ENCODE measurements around the gene PRKAB2. TPM values are rescaled to one million over a fixed set of nuclear protein-coding genes. Genes with fewer than 3 reads are reported as not detected.

Gene PRKAB2
- total RNA-seq, 1 experiment from 2014 or later = 17.8 TPM

- no peak overlapping the region for H2AK5ac ChIP-seq (ENCODE audit: insufficient read length, low read length)
- H3K23me2 ChIP-seq (ENCODE audit: insufficient read length, low read depth, low read length, poor library complexity, severe bottlenecking) = no peaks in the 10 kb centered on the region
- no peak overlapping the region for H3K23ac ChIP-seq (ENCODE audit: insufficient read length, low read depth, low read length)
- no peak overlapping the region for H2BK20ac ChIP-seq (ENCODE audit: low read depth, low read length, poor library complexity, severe bottlenecking)
- no peak overlapping the region for H2BK15ac ChIP-seq (ENCODE audit: low read depth, low read length)
- no peak overlapping the region for H3K56ac ChIP-seq (ENCODE audit: insufficient read length, low read depth, low read length)
- H2BK5ac ChIP-seq (ENCODE audit: insufficient read length, low read length) = no peak overlapping the region
- H3K18ac ChIP-seq (ENCODE audit: insufficient read length, low read depth, low read length) = no peak overlapping the region
- Mint-ChIP-seq H3K27ac (no peak overlapping the region), H3K27me3 (ENCODE audit: low read depth) (no peaks in the 10 kb centered on the region; the same call in 1 of the 2 replicates), H3K4me3 (no peak overlapping the region), H3K4me1 (no peaks in the 10 kb centered on the region), H3K36me3 (ENCODE audit: insufficient read depth in 1 of 3, low read depth in 3 of 3) (no peaks in the 10 kb centered on the region; a peak in 1 of 7 replicates), H3K9me3 (no peaks in the 10 kb centered on the region)
- H3K9ac ChIP-seq (ENCODE audit: extremely low read depth, insufficient read length, low read length) = no peak overlapping the region
- no peak for DNase-seq
- no peaks in the 10 kb centered on the region for H3K79me2 ChIP-seq (ENCODE audit: insufficient read depth, low read length)
- H4K8ac ChIP-seq (replicated peaks; ENCODE audit: insufficient read length, low read depth, low read length) = no peak overlapping the region
- no peaks in the 10 kb centered on the region for H3K79me1 ChIP-seq (ENCODE audit: insufficient read depth, low read depth, low read length, poor library complexity, severe bottlenecking)
- no peak overlapping the region for H3K14ac ChIP-seq (ENCODE audit: insufficient read depth, low read length)
- H3K27me3 ChIP-seq (ENCODE audit: insufficient read depth, low read length) = no peaks in the 10 kb centered on the region
- no peaks in the 10 kb centered on the region for H3K4me1 ChIP-seq (ENCODE audit: insufficient read depth, low read length)
- H4K20me1 ChIP-seq (ENCODE audit: control insufficient read depth, insufficient read depth, insufficient read length) = no peaks in the 10 kb centered on the region
- no peaks in the 10 kb centered on the region for H3K9me3 ChIP-seq (ENCODE audit: control insufficient read depth, low read depth, low read length)
- no peak for TF ChIP-seq CTCF (conservative IDR thresholded peaks at IDR 0.05)
- H4K91ac ChIP-seq (ENCODE audit: insufficient read length, low read depth, low read length) = no peak overlapping the region
- H3K27ac ChIP-seq (ENCODE audit: insufficient read length, low read depth, low read length) = no peak overlapping the region
- no peak overlapping the region for H2AFZ ChIP-seq (ENCODE audit: low read length)
- no peak overlapping the region for H3K4ac ChIP-seq (ENCODE audit: low read depth, low read length)
- H3T11ph ChIP-seq (ENCODE audit: low read length) = no peak overlapping the region
- no peak overlapping the region for H3K4me2 ChIP-seq (ENCODE audit: insufficient read depth, insufficient read length, low read length)
- no peak overlapping the region for H2BK12ac ChIP-seq (ENCODE audit: insufficient read length, low read depth, low read length)
- WGBS (ENCODE audit: extremely low coverage, insufficient read length, low lambda C conversion rate) = no CpG with 5 or more reads among the region's 3 CpGs
- H2BK120ac ChIP-seq (ENCODE audit: low read depth, low read length, poor library complexity, severe bottlenecking) = no peak overlapping the region
- no peak overlapping the region for H4K5ac ChIP-seq (ENCODE audit: insufficient read length, low read depth, low read length)
These were observed 31.8 kb upstream of the PRKAB2 start for GRCh38 chr1:147204080-147204479.
